ENCODE results near the gene PLIN3. TPM values are rescaled to one million over a fixed set of nuclear protein-coding genes. Genes with fewer than 3 reads are reported as not detected.
A peak's percentile ranks its signal among the peaks of the same experiment; 100 is the strongest.

PLIN3 gene
- total RNA-seq, 2 donors from 2014 or later, result 61.3 to 76.5 TPM

DNA sequence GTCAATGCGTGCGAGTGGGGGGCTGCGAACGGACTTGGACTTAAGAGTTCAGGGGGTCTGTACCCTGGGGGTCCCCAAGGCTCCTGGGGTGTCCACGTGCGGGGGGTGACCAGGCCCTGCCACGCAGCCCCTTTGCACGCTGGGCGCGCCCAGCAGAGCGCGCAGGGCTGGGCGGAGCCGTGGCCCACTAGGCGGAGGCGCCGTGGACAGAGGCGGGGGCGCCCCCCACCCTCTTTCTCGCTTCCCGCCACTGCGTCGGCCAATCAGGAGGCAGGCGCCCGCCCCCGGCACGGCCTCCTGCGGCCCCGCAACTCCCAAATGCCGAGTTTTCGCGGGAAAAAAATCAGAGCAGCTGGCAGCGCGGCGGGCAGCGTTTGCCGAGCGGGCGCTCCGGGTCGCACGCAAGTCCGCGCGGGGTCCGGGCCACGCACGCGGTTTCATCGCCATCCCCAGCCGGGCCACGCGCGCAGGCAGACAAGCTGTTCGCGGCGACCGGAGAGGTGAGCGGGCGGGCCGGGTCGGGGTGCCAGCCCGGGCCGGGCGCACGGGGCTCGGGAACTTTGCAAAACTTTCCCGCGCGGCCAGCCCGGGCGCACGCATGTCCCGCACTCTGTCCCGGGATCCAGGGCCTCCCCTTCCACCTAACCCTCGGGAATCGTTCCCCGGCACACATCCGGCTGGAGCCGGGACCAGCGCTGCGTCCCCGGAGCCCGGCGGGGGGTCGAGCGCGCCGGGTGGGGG, 41.9 kb upstream of the PLIN3 start, which contains the start of gene UHRF1:
Gene UHRF1 (plus strand): TSS at position 346 of the 741 bp plus-strand sequence. CDS start 1,385 bp downstream, outside the sequence.
- Histone ChIP-seq H3K4me3 (peak within 1 kb of the TSS; percentile 58 to 73), H3K36me3 (no peaks in the 10 kb centered on the region), H3K4me1 (replicated peaks) (peaks cover 8% of the 10 kb centered on the region), H3K9me3 (no peaks in the 10 kb centered on the region), H3K27ac (no peak within 1 kb of the TSS), H3K27me3 (replicated peaks; ENCODE audit: insufficient read depth) (no peaks in the 10 kb centered on the region)
- WGBS, result 2% methylated on average over 35 of the region's 89 CpGs
- intact Hi-C loops (cut with DNase I), result no loop called here
- DNase-seq (ENCODE audit: low spot score), result no peak
- TF ChIP-seq POLR2A (IDR thresholded peaks at IDR 0.05) (no peak), CTCF (IDR thresholded peaks at IDR 0.05) (no peak), POLR2AphosphoS5 (IDR thresholded peaks at IDR 0.05) (no peak)

GRCh38 chr19:4908781-4909155, 41.3 kb upstream of the PLIN3 start:
- H3K27ac ChIP-seq, result no peak overlapping the region
- no peaks in the 10 kb centered on the region for H3K9me3 ChIP-seq
- 75% methylated on average over 15 of the region's 15 CpGs for WGBS
- intact Hi-C loops (cut with DNase I), result no loop called here
- TF ChIP-seq POLR2A (IDR thresholded peaks at IDR 0.05), result no peak
- TF ChIP-seq CTCF (IDR thresholded peaks at IDR 0.05), result no peak
- TF ChIP-seq POLR2AphosphoS5 (IDR thresholded peaks at IDR 0.05), result no peak
- no peaks in the 10 kb centered on the region for H3K36me3 ChIP-seq
- H3K4me3 ChIP-seq, result no peak overlapping the region
- H3K4me1 ChIP-seq (replicated peaks), result peaks cover 8% of the 10 kb centered on the region
- no peaks in the 10 kb centered on the region for H3K27me3 ChIP-seq (replicated peaks; ENCODE audit: insufficient read depth)
- DNase-seq (ENCODE audit: low spot score), result no peak

- 90% methylated on average over 5 of the region's 5 CpGs for WGBS
- Histone ChIP-seq H3K4me1 (replicated peaks) (peaks cover 8% of the 10 kb centered on the region), H3K27ac (no peak overlapping the region), H3K9me3 (no peaks in the 10 kb centered on the region), H3K27me3 (replicated peaks; ENCODE audit: insufficient read depth) (no peaks in the 10 kb centered on the region), H3K4me3 (no peak overlapping the region), H3K36me3 (no peaks in the 10 kb centered on the region)
- intact Hi-C loops (cut with DNase I), result no loop called here
- no peak for DNase-seq (ENCODE audit: low spot score)
- TF ChIP-seq POLR2A (IDR thresholded peaks at IDR 0.05) (no peak), CTCF (IDR thresholded peaks at IDR 0.05) (no peak), POLR2AphosphoS5 (IDR thresholded peaks at IDR 0.05) (no peak)
Measured at GRCh38 chr19:4908360-4908759, 40.9 kb upstream of the PLIN3 start.

GRCh38 chr19:4906963-4907362, 39.5 kb upstream of the PLIN3 start:
- H3K4me3 ChIP-seq, result no peak overlapping the region
- H3K27me3 ChIP-seq (replicated peaks; ENCODE audit: insufficient read depth), result no peaks in the 10 kb centered on the region
- TF ChIP-seq POLR2A (IDR thresholded peaks at IDR 0.05), result no peak
- TF ChIP-seq POLR2AphosphoS5 (IDR thresholded peaks at IDR 0.05), result no peak
- no peak for TF ChIP-seq CTCF (IDR thresholded peaks at IDR 0.05)
- intact Hi-C loops (cut with DNase I), result no loop called here
- peaks cover 8% of the 10 kb centered on the region for H3K4me1 ChIP-seq (replicated peaks)
- WGBS, result 81% methylated on average over 8 of the region's 8 CpGs
- H3K9me3 ChIP-seq, result no peaks in the 10 kb centered on the region
- no peaks in the 10 kb centered on the region for H3K36me3 ChIP-seq
- H3K27ac ChIP-seq, result no peak overlapping the region
- no peak for DNase-seq (ENCODE audit: low spot score)

- no peak for DNase-seq (ENCODE audit: low spot score)
- Histone ChIP-seq H3K9me3 (no peaks in the 10 kb centered on the region), H3K4me1 (replicated peaks) (no peaks in the 10 kb centered on the region), H3K4me3 (no peak overlapping the region), H3K27me3 (replicated peaks; ENCODE audit: insufficient read depth) (no peaks in the 10 kb centered on the region), H3K27ac (no peak overlapping the region), H3K36me3 (no peaks in the 10 kb centered on the region)
- WGBS, result 90% methylated on average over 3 of the region's 3 CpGs
- no peak for TF ChIP-seq POLR2AphosphoS5 (IDR thresholded peaks at IDR 0.05)
- no peak for TF ChIP-seq CTCF (IDR thresholded peaks at IDR 0.05)
- TF ChIP-seq POLR2A (IDR thresholded peaks at IDR 0.05), result no peak
- intact Hi-C loops (cut with DNase I), result no loop called here
Measured at GRCh38 chr19:4904481-4904880, 37.0 kb upstream of the PLIN3 start.

Data from prostate gland (tissue), 2 donors.